Heart left ventricle (tissue), 13 donors: ENCODE measurements around the gene XPNPEP1.

Experiments used
- POLR2A ChIP-seq, 2 donors: fragments of 450-650 bp; IDR thresholded peaks; one replicate each; pipeline ENCODE4 v1.6.1; 2017; ENCODE audit warnings: antibody characterized with exemption in 2 of 2, mild to moderate bottlenecking in 2 of 2, moderate library complexity in 2 of 2
- TF ChIP-seq, protein P1 (sequence below), 12 donors: fragments of 200-600 bp; sonication (generic) in 4 of 12; IDR thresholded peaks; one replicate each; pipeline versions ENCODE4 v1.5.0 to v1.8.0; 2018 to 2022; ENCODE audit warnings: antibody characterized with exemption in 12 of 12, mild to moderate bottlenecking in 5 of 12
- donor health status: ischemic (EF 13 %, LVEDD 7.1; RV severe dilation, severe dysfunction).
- donor health status: DM: no; HTN: yes; CAD: no.
- donor health status: DM: no; HTN: no; CAD: no.
- donor health status: ischemic (EF 25% LVEDD 6.9; RV normal size, moderate dysfunction).
- donor health status: ischemic (EF 25% LVEDD 5.7; RV mildly dilated, moderate dysfunction).
- donor health status: ischemic (EF 35%, LVEDD 5.7; RV mildly dilated, moderate dysfunction).
- donor health status: nonischemic (EF 11% LVEDD 7.7; RV severe dilation, severe dysfunction).
- donor health status: DM: yes; HTN: yes; CAD: no.
- donor health status: PGD.
- donor health status: ischemic (EF 29% LVEDD 5.4; RV normal size, mild dysfunction).
- donor health status: nonischemic (EF 23%, LVEDD 6.1; RV moderate dilation, normal function).

DNA sequence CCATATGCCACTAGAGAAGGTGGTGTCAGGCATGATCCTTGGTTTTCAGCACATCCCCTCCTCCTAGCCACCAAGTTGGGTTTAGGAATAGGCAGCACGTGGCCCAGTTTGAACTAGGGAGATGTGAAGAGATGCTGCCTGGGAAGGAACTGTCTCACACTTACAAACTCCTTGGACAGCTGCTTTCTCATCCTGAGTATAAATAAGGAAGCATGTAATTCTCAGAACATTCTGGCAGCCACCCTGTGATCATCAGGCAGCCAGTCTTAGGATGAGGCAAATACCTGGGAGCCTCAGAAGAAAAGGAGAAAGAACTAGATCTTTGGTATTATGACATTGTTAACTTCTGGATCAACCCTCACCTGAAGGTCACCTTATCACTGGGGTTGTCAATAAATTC lies 21.3 kb upstream of the XPNPEP1 start:
- TF ChIP-seq, protein P1, sequence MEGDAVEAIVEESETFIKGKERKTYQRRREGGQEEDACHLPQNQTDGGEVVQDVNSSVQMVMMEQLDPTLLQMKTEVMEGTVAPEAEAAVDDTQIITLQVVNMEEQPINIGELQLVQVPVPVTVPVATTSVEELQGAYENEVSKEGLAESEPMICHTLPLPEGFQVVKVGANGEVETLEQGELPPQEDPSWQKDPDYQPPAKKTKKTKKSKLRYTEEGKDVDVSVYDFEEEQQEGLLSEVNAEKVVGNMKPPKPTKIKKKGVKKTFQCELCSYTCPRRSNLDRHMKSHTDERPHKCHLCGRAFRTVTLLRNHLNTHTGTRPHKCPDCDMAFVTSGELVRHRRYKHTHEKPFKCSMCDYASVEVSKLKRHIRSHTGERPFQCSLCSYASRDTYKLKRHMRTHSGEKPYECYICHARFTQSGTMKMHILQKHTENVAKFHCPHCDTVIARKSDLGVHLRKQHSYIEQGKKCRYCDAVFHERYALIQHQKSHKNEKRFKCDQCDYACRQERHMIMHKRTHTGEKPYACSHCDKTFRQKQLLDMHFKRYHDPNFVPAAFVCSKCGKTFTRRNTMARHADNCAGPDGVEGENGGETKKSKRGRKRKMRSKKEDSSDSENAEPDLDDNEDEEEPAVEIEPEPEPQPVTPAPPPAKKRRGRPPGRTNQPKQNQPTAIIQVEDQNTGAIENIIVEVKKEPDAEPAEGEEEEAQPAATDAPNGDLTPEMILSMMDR (IDR thresholded peaks at IDR 0.05), result no peak
- TF ChIP-seq POLR2A (IDR thresholded peaks at IDR 0.05), result no peak
